HFF-Myc (cell line): ENCODE results near the gene CELF4.

Experiments used
- DNase-seq: peaks from one replicate; pipeline ENCODE4 v3.0.0-alpha.2; 2011; ENCODE audit warnings: low read depth; ENCODE audit errors: extremely low read depth
- H3K4me3 ChIP-seq: replicated peaks from 2 replicates; pipeline ENCODE4 v1.5.1; 2011; ENCODE audit warnings: low read depth, mild to moderate bottlenecking, control low read depth, low read length
- TF ChIP-seq, protein P1 (sequence below): IDR thresholded peaks from 2 replicates; pipeline ENCODE4 v1.5.1; 2012; ENCODE audit warnings: mild to moderate bottlenecking, low read depth, low read length, control low read depth; ENCODE audit errors: missing control alignments

CELF4 gene

GRCh38 chr18:37584952-37585695, 19.5 kb upstream of the CELF4 start:
- TF ChIP-seq, protein P1, sequence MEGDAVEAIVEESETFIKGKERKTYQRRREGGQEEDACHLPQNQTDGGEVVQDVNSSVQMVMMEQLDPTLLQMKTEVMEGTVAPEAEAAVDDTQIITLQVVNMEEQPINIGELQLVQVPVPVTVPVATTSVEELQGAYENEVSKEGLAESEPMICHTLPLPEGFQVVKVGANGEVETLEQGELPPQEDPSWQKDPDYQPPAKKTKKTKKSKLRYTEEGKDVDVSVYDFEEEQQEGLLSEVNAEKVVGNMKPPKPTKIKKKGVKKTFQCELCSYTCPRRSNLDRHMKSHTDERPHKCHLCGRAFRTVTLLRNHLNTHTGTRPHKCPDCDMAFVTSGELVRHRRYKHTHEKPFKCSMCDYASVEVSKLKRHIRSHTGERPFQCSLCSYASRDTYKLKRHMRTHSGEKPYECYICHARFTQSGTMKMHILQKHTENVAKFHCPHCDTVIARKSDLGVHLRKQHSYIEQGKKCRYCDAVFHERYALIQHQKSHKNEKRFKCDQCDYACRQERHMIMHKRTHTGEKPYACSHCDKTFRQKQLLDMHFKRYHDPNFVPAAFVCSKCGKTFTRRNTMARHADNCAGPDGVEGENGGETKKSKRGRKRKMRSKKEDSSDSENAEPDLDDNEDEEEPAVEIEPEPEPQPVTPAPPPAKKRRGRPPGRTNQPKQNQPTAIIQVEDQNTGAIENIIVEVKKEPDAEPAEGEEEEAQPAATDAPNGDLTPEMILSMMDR, result no peak
- DNase-seq, result no peak
- no peak overlapping the region for H3K4me3 ChIP-seq

- TF ChIP-seq, protein P1, result no peak
- no peak overlapping the region for H3K4me3 ChIP-seq
- DNase-seq, result no peak
Measured at GRCh38 chr18:37584217-37584616, 18.6 kb upstream of the CELF4 start.

DNA sequence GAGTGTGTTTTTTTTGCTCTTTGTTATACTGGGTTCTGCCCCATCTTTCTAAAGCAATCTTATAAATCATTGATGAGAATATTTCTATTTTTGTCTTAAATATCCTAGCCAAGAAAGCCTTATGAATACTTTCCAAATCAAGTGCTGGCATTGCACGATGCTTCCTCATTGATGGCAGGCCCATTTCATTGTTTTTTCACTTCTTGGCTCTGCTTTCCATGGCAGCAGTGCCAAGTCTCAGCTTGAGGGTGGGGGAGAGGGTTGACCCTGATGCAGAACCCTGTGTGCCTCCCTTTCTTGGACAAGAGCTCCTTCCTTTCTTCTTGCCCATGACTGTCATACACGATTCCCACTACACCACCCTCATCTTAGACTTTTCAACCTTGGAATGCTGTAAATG, 16.7 kb upstream of the CELF4 start:
- TF ChIP-seq, protein P1, result no peak
- DNase-seq, result no peak
- no peak overlapping the region for H3K4me3 ChIP-seq

GRCh38 chr18:37578886-37579513, 13.4 kb upstream of the CELF4 start:
- no peak overlapping the region for H3K4me3 ChIP-seq
- DNase-seq, result peak; percentile 12
- TF ChIP-seq, protein P1, result peak; percentile 30

- TF ChIP-seq, protein P1, result no peak
Measured at GRCh38 chr18:37578182-37578678, 12.6 kb upstream of the CELF4 start.

DNA sequence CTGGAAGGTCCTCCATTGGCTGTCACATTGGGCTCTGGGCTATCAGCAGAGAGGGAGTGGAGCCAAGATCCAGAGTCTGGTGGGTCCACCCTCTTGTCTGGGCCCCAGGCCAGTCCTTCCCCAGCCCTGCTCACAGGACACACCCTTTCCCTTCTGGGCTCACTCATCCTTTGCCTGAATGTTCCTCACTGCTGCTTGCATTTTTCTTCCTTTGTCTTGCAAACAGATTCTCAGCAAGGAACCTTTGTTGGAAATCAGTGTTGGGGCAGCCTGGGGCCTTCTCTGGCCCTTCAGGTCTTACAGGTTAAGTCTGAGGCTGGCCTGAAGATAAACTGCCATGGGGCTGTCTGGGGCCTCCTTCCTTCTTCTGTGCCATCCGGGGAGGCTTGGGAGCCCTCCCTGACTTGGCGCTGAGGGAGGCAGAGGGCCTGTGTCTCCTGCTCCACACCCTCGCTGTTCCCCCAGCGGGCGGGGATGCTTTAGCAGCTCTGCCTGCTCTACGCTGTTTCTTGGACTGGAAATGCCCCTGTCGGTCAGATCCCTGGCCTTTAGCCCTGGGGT, 11.5 kb upstream of the CELF4 start:
- DNase-seq, result no peak
- TF ChIP-seq, protein P1, result no peak
- H3K4me3 ChIP-seq, result no peak overlapping the region

More at GRCh38 chr18:37578182-37578678, 12.6 kb upstream of the CELF4 start:
- no peak overlapping the region for H3K4me3 ChIP-seq
- DNase-seq, result no peak
